Measurements from ENCODE around the gene AJM1.
"Not testable (repeated sequence)": the region's sequence is repeated elsewhere in the genome, so short reads cannot be mapped to it uniquely, and the experiment has no call there.

AJM1 gene

DNA sequence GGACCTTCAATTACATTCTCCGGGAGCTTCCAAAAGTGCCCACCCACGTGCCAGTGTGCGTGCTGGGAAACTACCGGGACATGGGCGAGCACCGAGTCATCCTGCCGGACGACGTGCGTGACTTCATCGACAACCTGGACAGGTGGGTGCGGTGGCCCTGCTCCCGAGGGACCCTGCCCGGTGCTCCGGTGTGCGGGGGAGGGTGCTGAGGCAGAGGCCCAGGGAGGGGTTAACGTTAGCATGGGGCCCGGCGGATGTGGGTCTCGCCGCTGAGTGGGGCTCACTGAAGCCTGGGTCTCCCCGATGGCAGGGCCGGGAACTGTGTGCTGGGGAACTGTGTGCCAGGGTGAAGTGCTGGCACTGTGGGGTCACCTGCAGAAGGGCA, 10.6 kb upstream of the AJM1 start:
- DNase-seq: no peak

DNA sequence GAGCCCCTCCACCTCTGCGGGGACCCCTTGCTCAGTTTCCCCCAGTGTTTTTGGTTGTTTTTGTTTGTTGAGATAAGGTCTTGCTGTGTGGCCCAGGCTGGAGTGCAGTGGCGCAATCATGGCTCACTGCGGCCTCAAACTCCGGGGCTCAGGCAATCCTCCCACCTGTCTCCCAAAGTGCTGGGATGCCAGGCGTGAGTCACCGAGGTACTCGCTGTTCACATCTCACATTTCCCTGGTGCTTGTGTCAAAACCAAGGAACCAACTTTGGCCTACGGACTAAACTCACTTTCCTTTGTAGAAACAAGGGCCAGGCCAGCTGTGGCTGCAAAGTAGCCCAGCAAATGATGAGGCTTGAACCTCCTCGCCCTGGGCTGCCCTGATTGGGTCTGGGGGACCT, 9.7 kb upstream of the AJM1 start:
- DNase-seq: no peak

DNA sequence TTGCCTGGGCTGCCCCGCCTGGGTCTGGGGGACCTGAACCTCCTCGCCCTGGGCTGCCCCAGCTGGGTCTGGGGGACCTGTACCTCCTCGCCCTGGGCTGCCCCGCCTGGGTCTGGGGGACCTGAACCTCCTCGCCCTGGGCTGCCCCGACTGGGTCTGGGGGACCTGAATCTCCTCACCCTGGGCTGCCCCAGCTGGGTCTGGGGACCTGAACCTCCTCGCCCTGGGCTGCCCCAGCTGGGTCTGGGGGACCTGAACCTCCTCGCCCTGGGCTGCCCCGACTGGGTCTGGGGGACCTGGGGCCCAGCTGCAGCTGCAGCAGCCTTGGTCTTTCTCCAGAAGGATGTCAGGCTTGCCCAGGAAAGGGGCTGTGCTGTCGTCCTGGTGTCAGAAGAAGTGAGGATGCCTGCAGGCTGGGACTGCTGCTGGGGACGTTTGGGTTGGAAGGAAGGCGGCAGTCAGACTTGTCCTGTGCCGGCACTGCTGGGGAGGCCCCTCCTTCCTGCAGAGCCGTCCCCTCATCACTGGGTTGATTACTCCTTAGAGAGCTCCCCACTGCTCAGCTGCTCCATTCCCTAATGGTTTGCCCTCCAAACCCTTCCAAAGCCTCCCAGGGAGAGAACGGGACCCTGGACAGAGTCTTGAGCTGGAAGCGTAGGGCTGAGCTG, 8.8 kb upstream of the AJM1 start:
- not testable (repeated sequence) for DNase-seq

DNA sequence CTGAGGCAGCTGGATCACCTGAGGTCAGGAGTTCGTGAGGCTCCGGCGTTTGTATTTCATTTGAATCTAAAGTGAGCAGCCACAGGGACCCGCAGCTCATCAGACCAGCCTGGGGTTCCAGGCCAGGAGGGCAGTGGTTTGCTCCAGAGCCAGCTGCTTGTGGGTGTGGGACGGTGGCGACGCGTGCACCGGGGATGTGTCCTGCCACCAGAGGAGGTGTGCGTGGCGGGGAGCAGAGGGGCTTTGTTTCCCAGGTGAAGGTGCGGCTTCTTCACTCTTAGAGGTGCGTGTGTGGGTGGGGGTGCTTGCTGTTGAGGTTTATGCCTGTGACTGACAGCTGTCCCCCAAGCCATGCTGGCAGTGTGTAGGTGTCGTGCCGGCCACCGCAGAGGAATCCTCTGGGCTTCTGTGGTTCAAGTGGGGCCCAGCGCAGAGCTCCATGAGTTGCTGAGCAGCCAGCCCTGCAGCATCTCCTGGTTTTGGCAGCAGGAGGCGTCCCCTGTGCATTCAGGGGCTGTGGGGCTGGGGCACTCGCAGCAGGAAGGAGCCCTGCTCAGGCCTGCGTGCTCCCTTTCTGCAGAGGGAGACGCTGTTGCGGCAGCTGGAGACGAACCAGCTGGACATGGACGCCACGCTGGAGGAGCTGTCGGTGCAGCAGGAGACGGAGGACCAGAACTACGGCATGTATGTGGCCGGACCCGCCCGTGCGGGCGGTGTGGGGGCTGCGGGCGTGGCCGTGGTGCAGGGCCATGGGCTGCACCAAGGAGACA, 6.9 kb upstream of the AJM1 start:
- DNase-seq: no peak

DNA sequence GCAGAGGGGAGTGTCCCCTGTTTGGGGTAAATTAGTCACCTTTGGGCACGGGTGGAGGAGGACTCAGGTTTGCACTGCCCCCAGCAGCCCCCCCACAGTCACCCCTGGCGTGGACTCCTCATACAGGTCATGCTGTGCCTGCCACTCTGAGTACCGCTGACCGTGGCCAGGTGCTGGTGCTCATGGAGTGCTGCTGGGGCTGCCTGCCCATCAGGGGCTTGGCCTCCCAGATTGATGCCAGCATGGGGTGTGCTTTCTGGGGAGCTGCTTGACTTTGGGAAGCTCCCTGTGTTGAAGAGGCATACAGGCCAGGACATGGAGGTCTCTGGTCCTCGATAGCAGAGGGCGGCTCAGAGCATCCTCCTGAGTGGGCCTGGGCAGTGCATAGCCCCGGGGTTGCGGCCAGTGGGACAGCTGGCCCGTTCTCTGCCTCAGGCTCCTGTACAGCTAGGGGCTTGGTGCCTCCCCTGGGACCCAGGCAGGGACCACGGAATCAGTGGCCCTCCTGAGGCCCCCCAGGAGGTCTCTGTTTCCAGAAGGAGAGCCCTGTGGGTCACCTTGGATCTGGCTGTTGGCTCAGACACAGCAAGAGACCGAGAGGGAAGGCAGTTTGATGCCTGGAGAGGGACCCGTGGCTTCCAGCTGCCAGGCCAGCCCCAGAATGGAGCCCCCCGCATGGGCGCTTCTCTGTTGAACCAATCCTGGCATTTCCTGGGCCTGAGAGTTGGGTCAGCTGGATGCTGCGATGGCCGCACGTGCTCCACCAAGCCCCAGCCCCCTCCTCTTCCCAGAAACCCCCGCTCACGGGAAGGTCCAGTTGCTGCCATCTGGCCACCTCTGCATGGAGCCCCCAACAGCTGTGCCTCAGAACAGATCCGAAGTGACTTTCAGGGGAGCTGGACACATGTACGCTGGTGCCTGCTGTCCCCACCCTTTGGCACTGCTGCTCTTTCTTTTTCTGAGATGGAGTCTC, 6.1 kb upstream of the AJM1 start:
- no peak for DNase-seq

DNA sequence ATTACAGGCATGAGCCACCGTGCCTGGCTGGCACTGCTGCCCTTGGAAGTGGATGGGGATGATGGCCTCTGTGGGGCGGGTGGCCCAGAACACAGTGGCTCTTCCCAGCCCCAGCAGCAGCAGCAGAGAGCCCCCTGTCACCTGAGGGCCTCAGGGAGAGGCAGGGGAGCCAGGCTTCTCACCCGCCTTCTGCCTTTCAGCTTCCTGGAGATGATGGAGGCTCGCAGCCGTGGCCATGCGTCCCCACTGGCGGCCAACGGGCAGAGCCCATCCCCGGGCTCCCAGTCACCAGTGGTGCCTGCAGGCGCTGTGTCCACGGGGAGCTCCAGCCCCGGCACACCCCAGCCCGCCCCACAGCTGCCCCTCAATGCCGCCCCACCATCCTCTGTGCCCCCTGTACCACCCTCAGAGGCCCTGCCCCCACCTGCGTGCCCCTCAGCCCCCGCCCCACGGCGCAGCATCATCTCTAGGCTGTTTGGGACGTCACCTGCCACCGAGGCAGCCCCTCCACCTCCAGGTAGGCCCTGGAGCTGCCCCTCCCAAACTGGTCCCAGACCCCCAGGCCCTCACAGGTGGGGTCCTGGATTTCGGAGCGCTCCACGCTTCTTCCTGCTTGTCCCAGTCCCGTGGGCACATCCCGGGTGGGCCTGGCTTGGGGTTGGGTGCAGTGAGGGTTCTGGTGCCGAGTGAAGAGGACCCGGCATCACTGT, 5.0 kb upstream of the AJM1 start:
- DNase-seq: no peak

DNA sequence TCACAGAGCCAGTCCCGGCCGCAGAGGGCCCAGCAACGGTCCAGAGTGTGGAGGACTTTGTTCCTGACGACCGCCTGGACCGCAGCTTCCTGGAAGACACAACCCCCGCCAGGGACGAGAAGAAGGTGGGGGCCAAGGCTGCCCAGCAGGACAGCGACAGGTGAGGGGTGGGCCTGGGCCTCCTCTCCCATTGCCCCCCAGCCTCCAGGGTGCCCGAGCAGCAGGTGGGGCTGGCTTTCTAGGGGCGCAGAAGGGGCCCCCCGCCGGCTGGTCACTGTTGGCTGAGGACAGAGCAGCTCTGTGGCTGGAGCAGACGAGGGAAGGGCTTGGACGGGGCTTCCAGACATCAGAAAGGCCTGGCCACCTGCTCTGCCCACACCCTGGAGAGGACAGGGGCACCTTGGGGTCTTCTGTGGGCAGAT, 4.4 kb upstream of the AJM1 start:
- not testable (repeated sequence) for DNase-seq

DNA sequence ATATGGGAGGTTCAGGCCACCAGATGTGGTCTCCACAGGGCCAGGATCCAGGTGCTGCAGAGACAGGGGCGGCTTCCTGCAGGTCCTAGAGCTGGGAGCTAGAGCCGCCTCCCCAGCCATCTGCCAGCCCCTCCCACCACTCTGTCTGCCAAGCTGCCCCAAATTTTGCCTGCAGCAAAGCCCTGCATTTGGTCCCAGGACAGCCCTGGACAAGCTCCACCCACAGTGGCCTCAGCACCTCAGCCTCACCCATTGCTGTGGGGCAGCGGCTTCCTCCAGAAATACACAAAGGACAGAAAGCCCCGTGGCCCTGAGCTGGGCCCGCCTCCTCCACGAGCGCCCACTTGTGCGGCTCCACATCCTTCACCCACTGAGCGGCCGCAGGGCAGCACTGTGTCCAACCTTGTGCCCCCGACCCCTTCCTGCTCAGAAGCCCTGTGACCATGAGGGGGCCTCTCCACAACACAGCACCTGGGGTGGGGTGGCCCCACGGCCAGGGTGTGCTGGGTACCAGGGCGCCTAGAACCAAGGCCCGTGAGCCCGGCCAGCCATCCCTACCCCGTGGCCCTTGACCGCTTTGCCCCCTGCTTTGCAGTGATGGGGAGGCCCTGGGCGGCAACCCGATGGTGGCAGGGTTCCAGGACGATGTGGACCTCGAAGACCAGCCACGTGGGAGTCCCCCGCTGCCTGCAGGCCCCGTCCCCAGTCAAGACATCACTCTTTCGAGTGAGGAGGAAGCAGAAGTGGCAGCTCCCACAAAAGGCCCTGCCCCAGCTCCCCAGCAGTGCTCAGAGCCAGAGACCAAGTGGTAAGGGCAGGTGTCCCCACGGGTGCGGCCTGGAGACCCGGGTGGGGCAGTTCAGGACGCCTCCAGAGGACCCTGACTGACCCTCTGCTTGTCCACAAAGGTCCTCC, 3.7 kb upstream of the AJM1 start:
- DNase-seq: no peak

DNA sequence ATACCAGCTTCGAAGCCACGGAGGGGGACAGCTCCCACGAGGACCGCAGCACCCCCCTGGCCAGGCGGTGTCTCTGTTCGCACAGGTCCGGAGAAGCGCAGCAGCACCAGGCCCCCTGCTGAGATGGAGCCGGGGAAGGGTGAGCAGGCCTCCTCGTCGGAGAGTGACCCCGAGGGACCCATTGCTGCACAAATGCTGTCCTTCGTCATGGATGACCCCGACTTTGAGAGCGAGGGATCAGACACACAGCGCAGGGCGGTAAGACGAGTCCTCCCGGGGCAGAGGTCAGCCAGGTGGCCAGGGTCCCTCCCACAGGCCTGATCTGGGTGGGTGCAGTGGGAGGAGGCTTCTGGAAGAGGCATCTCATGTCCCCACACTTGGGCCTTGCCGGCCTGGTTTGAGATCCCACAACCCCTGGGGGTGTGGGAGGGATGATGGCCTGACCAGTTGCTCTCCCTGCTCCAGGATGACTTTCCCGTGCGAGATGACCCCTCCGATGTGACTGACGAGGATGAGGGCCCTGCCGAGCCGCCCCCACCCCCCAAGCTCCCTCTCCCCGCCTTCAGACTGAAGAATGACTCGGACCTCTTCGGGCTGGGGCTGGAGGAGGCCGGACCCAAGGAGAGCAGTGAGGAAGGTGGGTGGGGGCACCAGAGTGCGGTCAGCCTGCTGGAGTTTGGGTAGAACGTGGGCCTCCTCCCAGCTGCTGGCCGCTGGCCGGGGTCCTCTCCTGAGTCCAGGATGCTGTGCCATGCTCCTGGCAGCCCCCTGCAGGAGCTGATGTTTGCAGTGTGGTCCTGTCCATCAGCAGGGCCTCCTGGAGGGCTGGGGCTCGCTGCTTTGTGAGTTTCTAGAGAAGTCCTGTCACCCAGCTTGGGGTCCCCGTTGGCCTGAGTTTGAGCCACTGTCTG, 2.8 kb upstream of the AJM1 start:
- DNase-seq: no peak

DNA sequence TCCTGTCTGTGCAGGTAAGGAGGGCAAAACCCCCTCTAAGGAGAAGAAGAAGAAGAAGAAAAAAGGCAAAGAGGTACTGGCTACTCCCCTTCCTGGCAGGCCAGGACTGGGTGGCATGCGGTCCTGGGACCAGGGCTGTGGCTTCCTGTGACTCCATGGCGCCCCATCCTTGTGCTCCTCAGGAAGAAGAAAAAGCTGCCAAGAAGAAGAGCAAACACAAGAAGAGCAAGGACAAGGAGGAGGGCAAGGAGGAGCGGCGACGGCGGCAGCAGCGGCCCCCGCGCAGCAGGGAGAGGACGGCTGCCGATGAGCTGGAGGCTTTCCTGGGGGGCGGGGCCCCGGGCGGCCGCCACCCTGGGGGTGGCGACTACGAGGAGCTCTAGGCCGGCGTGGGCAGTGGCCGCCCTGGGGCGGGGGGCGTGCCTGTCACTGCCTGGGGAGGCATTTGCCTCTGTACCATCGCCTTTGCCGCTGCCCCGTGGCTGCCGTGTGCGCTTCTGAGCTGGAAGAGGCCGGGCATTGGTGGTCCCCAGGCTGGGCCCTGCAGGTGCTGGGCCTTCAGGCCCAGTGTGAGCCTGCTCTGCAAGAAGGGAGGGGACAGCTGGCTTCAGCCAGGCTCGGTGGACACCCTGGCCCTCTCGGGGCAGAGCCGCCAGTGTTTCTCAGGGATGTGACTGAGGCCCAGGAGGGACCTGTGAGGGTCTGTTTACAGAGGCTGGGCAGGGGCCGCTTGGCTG, 2.0 kb upstream of the AJM1 start:
- DNase-seq: no peak

DNA sequence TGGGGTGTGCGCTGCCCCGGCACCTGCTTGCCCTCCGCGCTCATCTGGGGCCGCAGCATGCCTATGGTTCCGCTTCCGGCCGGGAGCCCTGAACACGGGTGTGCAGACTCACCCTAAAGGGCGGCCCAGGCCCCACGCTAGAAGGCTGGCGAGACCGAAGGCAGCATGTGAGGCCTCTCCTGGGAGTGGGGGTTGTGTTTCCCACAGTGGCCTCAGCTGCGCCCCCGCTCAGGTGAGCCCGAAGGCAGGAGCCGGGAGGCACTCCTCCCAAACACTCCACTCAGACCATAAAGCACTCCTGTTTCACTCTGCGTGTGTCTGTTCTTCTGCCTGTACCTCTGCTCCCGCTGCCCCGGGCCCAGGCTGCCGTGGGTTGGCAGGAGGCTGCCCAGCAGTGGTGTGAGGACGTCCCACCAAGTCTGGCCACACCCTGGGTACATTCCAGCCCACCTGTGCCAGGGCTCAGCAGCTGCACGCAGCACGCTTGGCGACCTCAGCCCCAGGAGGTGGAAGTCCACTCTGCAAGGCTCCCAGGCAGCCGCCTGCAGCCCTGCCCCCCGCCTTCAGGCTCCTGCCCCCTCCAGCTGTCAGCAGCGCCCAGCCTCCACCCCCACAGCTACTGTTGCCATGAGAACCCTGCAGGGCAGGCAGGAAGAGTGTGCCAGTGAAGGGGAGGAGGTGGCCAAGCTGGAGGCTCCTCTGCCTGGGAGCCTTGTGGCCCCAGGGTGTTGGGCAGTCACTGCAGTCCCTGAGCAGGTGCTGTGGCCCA, 1.2 kb upstream of the AJM1 start:
- DNase-seq: no peak

DNA sequence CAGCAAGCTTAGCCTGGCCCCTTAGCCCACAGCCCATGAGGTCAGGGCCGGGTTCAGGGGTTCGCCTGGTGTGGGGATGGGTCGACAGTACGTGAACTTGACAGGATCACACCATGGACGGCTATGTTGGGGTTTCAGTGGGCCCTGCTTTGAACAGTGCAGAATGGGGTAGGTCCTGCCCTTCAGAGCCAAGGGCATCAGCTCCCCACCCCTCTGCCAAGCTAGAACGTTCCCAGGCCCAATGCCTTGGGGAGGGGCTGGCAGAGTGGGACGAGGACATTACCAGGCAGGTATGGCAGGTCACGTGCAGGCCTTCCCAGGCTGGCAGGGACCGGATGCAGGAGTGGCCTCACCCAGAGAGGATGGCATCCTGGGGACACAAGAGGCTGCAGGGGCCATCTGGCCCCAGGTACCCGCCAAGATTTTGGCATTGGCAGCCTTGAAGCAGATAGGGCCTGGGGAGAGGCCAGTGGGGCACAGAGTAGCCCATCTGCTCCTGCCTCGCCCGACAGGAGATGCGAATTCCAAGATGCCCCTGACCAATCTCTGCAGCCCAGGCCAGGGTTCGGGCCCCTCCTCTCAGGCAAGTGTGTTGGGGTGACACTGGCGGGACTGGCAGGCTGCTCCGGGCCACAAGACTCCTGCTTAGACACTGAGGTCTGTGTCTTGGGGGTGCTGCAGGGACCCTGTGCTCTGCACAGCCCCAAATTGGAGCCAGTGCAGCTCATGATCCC, 465 bp upstream of the AJM1 start:
- not testable (repeated sequence) for DNase-seq

DNA sequence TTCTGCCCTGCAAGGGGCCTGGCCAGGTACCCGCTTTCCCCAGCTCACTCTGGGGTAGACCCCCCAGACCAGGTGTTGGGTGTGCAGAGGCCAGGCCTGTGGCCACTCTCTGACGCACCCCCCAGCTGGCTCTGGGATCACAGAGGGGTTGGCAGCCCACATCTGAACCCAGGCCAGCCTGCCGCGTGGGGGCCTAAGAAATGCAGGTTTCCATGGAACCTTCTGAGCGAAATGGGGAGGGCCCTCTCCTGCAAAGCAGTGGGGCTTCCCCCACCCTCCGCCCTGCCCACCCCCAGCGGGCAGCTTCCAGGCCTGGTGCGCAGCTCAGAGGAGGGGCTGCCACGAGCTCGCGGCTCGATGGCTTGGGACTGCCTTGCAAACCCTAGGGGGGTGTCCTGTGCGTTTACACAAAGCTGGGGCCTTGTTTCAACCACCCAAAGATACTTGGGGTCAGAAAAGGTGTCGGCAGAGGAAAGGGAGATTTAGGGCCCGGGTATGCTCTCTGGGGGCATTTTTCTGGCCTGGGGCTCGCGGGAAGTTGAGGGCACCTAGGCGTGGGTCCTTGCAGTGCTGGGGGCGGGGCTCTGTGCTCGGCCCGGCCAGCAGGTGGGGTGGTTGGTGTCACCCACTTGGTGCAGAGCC, 1.0 kb downstream of the AJM1 start:
- not testable (repeated sequence) for DNase-seq

DNA sequence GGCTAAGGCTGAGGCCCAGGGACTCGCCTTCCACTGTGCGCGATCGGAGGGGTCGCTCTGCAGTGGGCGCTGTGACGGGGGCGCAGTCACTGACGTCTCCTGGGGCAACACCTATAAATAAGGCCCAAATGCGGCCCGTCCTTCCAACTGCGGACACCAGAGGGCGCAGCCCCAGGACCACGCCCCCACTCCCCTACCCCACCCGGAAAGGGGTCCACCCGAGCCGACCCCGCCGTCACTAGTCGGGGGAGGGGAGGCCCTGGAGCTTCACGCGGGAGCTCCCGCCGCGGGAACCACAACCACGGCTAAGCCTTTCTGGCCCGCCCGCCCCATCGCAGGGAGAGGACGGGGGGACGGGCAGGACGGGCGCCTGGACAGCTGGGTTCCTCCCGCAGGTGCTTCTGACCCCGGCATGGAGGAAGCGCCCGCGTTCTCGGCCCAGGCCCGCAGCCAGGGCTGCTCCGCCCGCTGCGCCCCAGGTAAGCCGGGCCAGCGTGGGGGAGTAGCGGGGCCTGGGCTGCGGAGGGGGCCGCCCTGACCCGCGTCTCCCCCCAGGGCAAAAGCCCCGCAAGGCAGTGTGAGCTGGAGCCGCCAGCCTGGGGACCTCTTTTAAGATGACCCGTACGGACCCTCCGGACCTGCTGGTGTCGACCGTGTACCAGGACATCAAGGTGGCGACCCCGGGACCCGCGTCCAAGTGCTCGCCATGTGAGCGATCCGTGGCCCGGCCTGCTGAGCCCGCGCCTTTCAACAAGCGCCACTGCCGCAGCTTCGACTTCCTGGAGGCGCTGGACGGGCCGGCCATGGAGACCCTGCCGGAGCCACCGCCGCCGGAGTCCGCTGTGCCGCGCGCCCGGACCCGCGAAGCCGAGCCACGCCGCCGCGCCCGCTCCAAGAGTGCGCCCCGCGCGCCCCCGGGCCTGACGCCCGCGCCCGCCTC, 1.8 kb downstream of the AJM1 start:
- DNase-seq: peak; percentile 30

DNA sequence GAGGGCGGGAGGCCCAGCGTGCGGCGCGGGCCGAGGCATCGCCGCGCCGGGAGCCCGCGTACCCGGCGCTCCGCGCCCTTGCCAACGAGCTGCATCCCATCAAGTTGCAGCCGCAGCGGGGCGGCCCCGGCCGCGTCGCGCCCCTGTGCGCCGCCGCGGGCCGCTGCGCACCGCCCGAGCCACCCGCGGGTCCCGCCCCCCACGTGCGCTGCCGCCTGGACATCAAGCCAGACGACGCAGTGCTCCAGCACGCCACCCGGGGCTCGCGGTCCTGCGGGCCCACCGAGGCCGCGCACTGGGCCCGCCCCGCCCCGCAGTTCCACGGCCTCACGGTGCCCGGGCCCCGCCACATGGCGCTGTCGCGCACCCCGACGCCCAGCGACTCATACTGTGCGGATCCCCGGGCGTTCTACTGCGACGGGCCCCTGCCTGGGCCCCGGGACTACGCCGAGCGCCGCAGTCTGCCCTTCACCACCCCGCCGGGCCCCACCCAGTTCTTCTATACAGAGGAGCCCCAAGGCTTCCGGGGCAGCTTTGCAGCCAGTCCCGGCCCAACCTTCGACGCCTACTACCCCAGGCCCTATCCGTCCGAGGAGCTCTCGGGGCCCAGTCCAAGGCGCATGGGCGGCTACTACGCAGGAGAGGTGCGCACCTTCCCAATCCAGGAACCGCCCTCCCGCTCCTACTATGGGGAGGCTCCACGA, 2.6 kb downstream of the AJM1 start:
- no peak for DNase-seq
